HepG2 (cell line): Measurements from ENCODE around the gene PCED1B. TPM values are rescaled to one million over a fixed set of nuclear protein-coding genes. Genes with fewer than 3 reads are reported as not detected.

Source experiments
- FOXC1 ChIP-seq: sonication (generic); formaldehyde crosslinking; IDR thresholded peaks from 2 replicates; pipeline ENCODE4 v1.8.0; 2022; ENCODE audit warnings: mild to moderate bottlenecking, missing genetic modification reagents, borderline replicate concordance
- KLF15 ChIP-seq: sonication (generic); formaldehyde crosslinking; IDR thresholded peaks from 2 replicates; pipeline ENCODE4 v1.8.1; 2023; ENCODE audit warnings: borderline replicate concordance, mild to moderate bottlenecking, inconsistent platforms, missing genetic modification reagents, mixed read lengths
- MNT ChIP-seq: fragments of 450-650 bp; IDR thresholded peaks from 2 replicates; pipeline ENCODE4 v1.6.1; 2016
- NPAS2 ChIP-seq: sonication (generic); formaldehyde crosslinking; IDR thresholded peaks from 2 replicates; pipeline ENCODE4 v1.8.0; 2022; ENCODE audit warnings: mild to moderate bottlenecking, missing genetic modification reagents, borderline replicate concordance
- PLSCR1 ChIP-seq: sonication (generic); formaldehyde crosslinking; IDR thresholded peaks from 2 replicates; pipeline ENCODE4 v1.5.0; 2020; ENCODE audit warnings: missing genetic modification reagents, mild to moderate bottlenecking, borderline replicate concordance
- RXRA ChIP-seq: sonication (generic); formaldehyde crosslinking; IDR thresholded peaks from 2 replicates; pipeline ENCODE4 v1.5.1; 2020; ENCODE audit warnings: missing genetic modification reagents
- ZBED4 ChIP-seq: sonication (generic); formaldehyde crosslinking; IDR thresholded peaks from 2 replicates; pipeline ENCODE4 v1.4.0; 2020; ENCODE audit warnings: missing genetic modification reagents, borderline replicate concordance
- ZHX1 ChIP-seq: sonication (generic); formaldehyde crosslinking; IDR thresholded peaks from 2 replicates; pipeline ENCODE4 v1.8.1; 2022; ENCODE audit warnings: low read depth, mild to moderate bottlenecking, missing genetic modification reagents
- ZNF318 ChIP-seq: sonication (generic); formaldehyde crosslinking; IDR thresholded peaks from 2 replicates; pipeline ENCODE4 v1.4.0; 2020; ENCODE audit warnings: mild to moderate bottlenecking, missing genetic modification reagents
- ZNF326 ChIP-seq: sonication (generic); formaldehyde crosslinking; IDR thresholded peaks from 2 replicates; pipeline ENCODE4 v1.4.0; 2020; ENCODE audit warnings: missing genetic modification reagents, borderline replicate concordance
- ZNF839 ChIP-seq: sonication (generic); formaldehyde crosslinking; IDR thresholded peaks from 2 replicates; pipeline ENCODE4 v1.4.0; 2020; ENCODE audit warnings: missing genetic modification reagents, mild to moderate bottlenecking, borderline replicate concordance
- polyA plus RNA-seq, 8 experiments: library from polyadenylated mRNA; depleted of rRNA in 3 of 8; stranded (reverse) in 7 of 8; unstranded in 1 of 8; fragments of >200 nt; fragmentation: Illumina TruSeq in 4 of 8; extraction: Trizol in 4 of 8; gene quantifications; 2 replicates each; pipeline versions ENCODE4 v1.2.1 to v1.2.3, GENCODE V29; 2011 to 2016; ENCODE audit warnings: low read depth in 4 of 8, missing spikeins in 1 of 8, mixed read lengths in 1 of 8; ENCODE audit not compliant: insufficient read depth in 1 of 8
- total RNA-seq, 5 experiments: library from RNA; depleted of rRNA; stranded (reverse); fragments of >200 nt; fragmentation: Illumina TruSeq; extraction: Trizol; gene quantifications; 2 replicates each; pipeline ENCODE4 v1.2.3, GENCODE V29; 2016; ENCODE audit warnings: low read depth in 1 of 5

PCED1B gene
- total and polyA plus RNA-seq, 2 of the 13 experiments (the other 11 are each of a cell fraction or from before 2014, with no cell fraction given), result 0.11 to 0.37 TPM

- TF ChIP-seq KLF15 (CRISPR knock-in tag), result no peak
- no peak for TF ChIP-seq ZBED4 (CRISPR knock-in tag)
- no peak for TF ChIP-seq PLSCR1 (CRISPR knock-in tag)
- TF ChIP-seq ZNF326 (CRISPR knock-in tag), result no peak
- TF ChIP-seq NPAS2 (CRISPR knock-in tag), result no peak
- TF ChIP-seq ZHX1, result no peak
- no peak for TF ChIP-seq FOXC1
- TF ChIP-seq ZNF839, result no peak
- no peak for TF ChIP-seq ZNF318
- TF ChIP-seq RXRA (CRISPR knock-in tag), result no peak
- no peak for TF ChIP-seq MNT
Measured at GRCh38 chr12:47223848-47224213, 144.4 kb downstream of the PCED1B start (continued).
